ENCODE data around the gene MSMB. TPM values are rescaled to one million over a fixed set of nuclear protein-coding genes. Genes with fewer than 3 reads are reported as not detected.

The MSMB gene
- total and polyA plus RNA-seq, 2 of the 8 experiments (the other 6 are each of a cell fraction or from before 2014, with no cell fraction given): not detected

DNA sequence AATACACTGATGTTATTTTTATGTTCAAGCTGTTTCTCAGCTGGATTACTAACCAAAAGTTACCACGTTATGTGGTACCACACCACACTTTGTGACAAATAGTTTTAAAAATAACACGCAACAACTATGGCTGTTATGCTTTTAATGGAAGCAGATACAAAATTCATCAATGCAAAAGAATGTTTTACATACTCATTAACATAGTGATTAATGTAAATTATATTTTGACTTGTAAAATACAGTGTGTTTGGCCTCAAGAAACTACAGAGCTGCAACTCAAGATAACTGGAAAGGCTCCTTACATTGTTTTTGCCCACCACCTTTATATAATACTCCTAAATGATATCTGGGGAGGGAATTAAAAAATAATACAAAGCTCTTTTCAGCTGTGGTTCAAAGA lies 41.1 kb downstream of the MSMB start:
- Histone ChIP-seq H2AFZ (ENCODE audit: low read length) (no peak overlapping the region), H3K4me1 (replicated peaks in 1 of 4; ENCODE audit: control insufficient read depth in 3 of 4, insufficient read depth in 4 of 4, low read length in 3 of 4) (no peaks in the 10 kb centered on the region), H3K4ac (replicated peaks; ENCODE audit: insufficient read length, low read depth, low read length) (no peak overlapping the region), H4K8ac (ENCODE audit: extremely low read depth, insufficient read depth, low read length) (no peak overlapping the region), H3K9ac (replicated peaks in 1 of 4; ENCODE audit: extremely low read depth in 1 of 4, low read depth in 3 of 4, low read length in 3 of 4) (no peak overlapping the region), H3K23ac (ENCODE audit: insufficient read length) (no peak overlapping the region), H3K27ac (ENCODE audit: low read depth, low read length) (no peak overlapping the region), H3K79me1 (ENCODE audit: low read depth, low read length) (no peaks in the 10 kb centered on the region; the same call in 1 of the 2 replicates), H4K5ac (ENCODE audit: insufficient read length, low read depth, low read length) (no peak overlapping the region), H3K18ac (ENCODE audit: extremely low read depth, low read length) (no peak overlapping the region), H3K27me3 (replicated peaks in 1 of 4; ENCODE audit: control insufficient read depth in 3 of 4, extremely low read depth in 1 of 4, insufficient read depth in 3 of 4, low read length in 3 of 4) (no peaks in the 10 kb centered on the region), H3K56ac (replicated peaks; ENCODE audit: insufficient read length, low read depth, low read length) (no peak overlapping the region), H3K23me2 (ENCODE audit: low read depth, low read length) (no peaks in the 10 kb centered on the region), H4K20me1 (replicated peaks in 1 of 2; ENCODE audit: control insufficient read depth in 1 of 2, insufficient read depth in 2 of 2, low read length in 2 of 2) (no peaks in the 10 kb centered on the region), H3K4me2 (ENCODE audit: insufficient read depth in 1 of 2, low read depth in 2 of 2, low read length in 2 of 2) (no peak overlapping the region), H3K9me3 (ENCODE audit: insufficient read depth in 2 of 2, low read depth in 1 of 2, low read length in 1 of 2) (no peaks in the 10 kb centered on the region), H2BK5ac (ENCODE audit: low read depth, low read length) (no peak overlapping the region), H4K91ac (replicated peaks; ENCODE audit: insufficient read length, low read length) (no peak overlapping the region), H2BK120ac (replicated peaks; ENCODE audit: low read depth, low read length) (no peak overlapping the region), H3K36me3 (ENCODE audit: control insufficient read depth in 2 of 4, insufficient read depth in 4 of 4, low read length in 3 of 4) (peaks cover 19 to 73% (median 43%) of the 10 kb centered on the region in 4 experiments), H2BK20ac (ENCODE audit: low read length) (no peak overlapping the region), H2AK5ac (ENCODE audit: low read depth, low read length) (no peak overlapping the region), H2BK12ac (ENCODE audit: low read depth, low read length) (no peak overlapping the region), H3K4me3 (ENCODE audit: extremely low read depth in 1 of 4, insufficient read depth in 2 of 4, low read depth in 3 of 4, low read length in 4 of 4) (no peak overlapping the region), H2BK15ac (ENCODE audit: low read length) (no peak overlapping the region), H3K14ac (ENCODE audit: insufficient read length) (no peak overlapping the region), H3K79me2 (ENCODE audit: control insufficient read depth in 1 of 2, insufficient read depth in 2 of 2, low read length in 2 of 2) (no peaks in the 10 kb centered on the region)
- WGBS, 2 experiments (ENCODE audit: extremely low coverage in 1 of 2, insufficient coverage in 1 of 2, insufficient read length in 1 of 2, insufficient replicate concordance in 2 of 2, low coverage in 1 of 2, low lambda C conversion rate in 2 of 2, missing lambda C conversion rate in 1 of 2): 89% methylated on average over 2 of the region's 2 CpGs; no CpG with 5 or more reads in 1 of the 2 experiments
- ChIA-PET CTCF (ENCODE audit: partially characterized antibody) (no interaction called here), POLR2A (ENCODE audit: partially characterized antibody) (interaction anchor here (1.4 to 2.4 kb wide), 2 partner anchors 8 to 14 kb away, joined by 4 to 10 read pairs; no protein-coding TSS in a partner anchor)
- FAIRE-seq (no peak), DNase-seq (ENCODE audit: low read depth in 1 of 2, low spot score in 2 of 2) (no peak)
- TF ChIP-seq MAX (IDR thresholded peaks at IDR 0.05) (no peak), RXRA (IDR thresholded peaks at IDR 0.05; ENCODE audit: insufficient read depth, low read depth, low read length) (no peak), EZH2 (IDR thresholded peaks at IDR 0.05; ENCODE audit: low read depth, low read length, severe bottlenecking) (no peak), CHD1 (IDR thresholded peaks at IDR 0.05; ENCODE audit: low read depth, low read length) (no peak), HDAC6 (IDR thresholded peaks at IDR 0.05; ENCODE audit: low read depth, low read length) (no peak), MAFK (IDR thresholded peaks at IDR 0.05; ENCODE audit: low read depth, low read length) (no peak), TBP (IDR thresholded peaks at IDR 0.05; ENCODE audit: low read depth, low read length) (no peak), TAF1 (IDR thresholded peaks at IDR 0.05; ENCODE audit: low read depth, low read length) (no peak), CHD2 (IDR thresholded peaks at IDR 0.05; ENCODE audit: low read length) (no peak), BACH1 (IDR thresholded peaks at IDR 0.05; ENCODE audit: low read length) (no peak), EP300 (IDR thresholded peaks at IDR 0.05; ENCODE audit: borderline replicate concordance in 1 of 2, low read depth in 2 of 2, low read length in 2 of 2) (no peak), RNF2 (IDR thresholded peaks at IDR 0.05; ENCODE audit: borderline replicate concordance, low read depth, low read length, missing control alignments, poor library complexity, severe bottlenecking) (no peak), RBBP5 (IDR thresholded peaks at IDR 0.05; ENCODE audit: borderline replicate concordance, low read depth, low read length) (no peak), CTBP2 (IDR thresholded peaks at IDR 0.05; ENCODE audit: borderline replicate concordance, insufficient read depth, insufficient read length, low read length) (no peak)

All from H1 (cell line).